ACHN (cell line): Measurements from ENCODE around the gene TPGS1.

Experiments used
- DNase-seq: peaks from one replicate; pipeline ENCODE4 v3.0.0-alpha.2; 2015
- in situ Hi-C: cut with HindIII; loops from 2 replicates; pipeline ENCODE4 v1.10.0; 2017; ENCODE audit warnings: low sequenced_read_pairs, low pct_ligation_motif_present, low pct_unique_long_range_greater_than_20kb

TPGS1 gene

GRCh38 chr19:548886-549830, 41.9 kb downstream of the TPGS1 start:
- no peak for DNase-seq
- in situ Hi-C loops, result no loop called here

- in situ Hi-C loops, result no loop called here
- no peak for DNase-seq
Observed at GRCh38 chr19:554817-555216, 47.5 kb downstream of the TPGS1 start.

GRCh38 chr19:555474-555808, 48.1 kb downstream of the TPGS1 start:
- no peak for DNase-seq
- in situ Hi-C loops, result no loop called here

- in situ Hi-C loops, result no loop called here
- DNase-seq, result no peak
Observed at GRCh38 chr19:556611-557382, 49.5 kb downstream of the TPGS1 start.

GRCh38 chr19:558770-559439, 51.6 kb downstream of the TPGS1 start:
- in situ Hi-C loops, result no loop called here
- no peak for DNase-seq

- no peak for DNase-seq
- in situ Hi-C loops, result no loop called here
Observed at GRCh38 chr19:560121-560520, 52.8 kb downstream of the TPGS1 start.

GRCh38 chr19:566403-566802, 59.1 kb downstream of the TPGS1 start:
- in situ Hi-C loops, result no loop called here

GRCh38 chr19:566844-567243, 59.5 kb downstream of the TPGS1 start:
- in situ Hi-C loops, result no loop called here
- DNase-seq, result no peak

More at GRCh38 chr19:566403-566802, 59.1 kb downstream of the TPGS1 start:
- DNase-seq, result no peak

GRCh38 chr19:567296-567900, 60.1 kb downstream of the TPGS1 start:
- no peak for DNase-seq
- in situ Hi-C loops, result no loop called here
